HFFc6 (cell line): ENCODE results near the gene CTCFL. TPM values are rescaled to one million over a fixed set of nuclear protein-coding genes. Genes with fewer than 3 reads are reported as not detected.

ENCODE experiments used
- DNase-seq: peaks from one replicate; pipeline ENCODE4 v3.0.0-alpha.2; 2018
- H3K27ac Mint-ChIP-seq: 2 replicates; pipeline ENCODE4 v1.8.0; 2020; ENCODE audit warnings: mild to moderate bottlenecking, mixed read lengths
- H3K27me3 Mint-ChIP-seq: 2 replicates; pipeline ENCODE4 v1.8.0; 2021; ENCODE audit warnings: mild to moderate bottlenecking, moderate library complexity, mixed read lengths; ENCODE audit not compliant: insufficient read depth
- H3K36me3 Mint-ChIP-seq: 2 replicates; pipeline ENCODE4 v1.8.0; 2021; ENCODE audit warnings: low read depth, mixed read lengths
- H3K4me1 Mint-ChIP-seq: 2 replicates; pipeline ENCODE4 v1.8.0; 2020; ENCODE audit warnings: low read depth, mixed read lengths
- H3K4me3 Mint-ChIP-seq: 2 replicates; pipeline ENCODE4 v1.8.0; 2020; ENCODE audit warnings: mild to moderate bottlenecking, moderate library complexity, mixed read lengths
- H3K9me3 Mint-ChIP-seq: 2 replicates; pipeline ENCODE4 v1.8.0; 2020; ENCODE audit warnings: mild to moderate bottlenecking, mixed read lengths
- CTCF ChIP-seq: fragments of 200-600 bp; sonication (generic); IDR thresholded peaks from 2 replicates; pipeline ENCODE4 v1.5.0; 2021; ENCODE audit warnings: antibody characterized with exemption, mild to moderate bottlenecking
- total RNA-seq, 6 experiments: library from RNA; stranded (reverse); fragmentation: NEBNext Ultra II Directional; extraction: Animal tissue kit (Norgen Biotek cat#: 25700); gene quantifications; 2 replicates in 1 of 6; 3 replicates in 5 of 6; pipeline ENCODE4 v1.2.3, GENCODE V29; 2021

Gene CTCFL
- total RNA-seq, 6 experiments from 2014 or later = not detected

GRCh38 chr20:57561356-57562279, 36.7 kb upstream of the CTCFL start:
- Mint-ChIP-seq H3K4me3 (no peak overlapping the region), H3K4me1 (no peaks in the 10 kb centered on the region), H3K27me3 (peaks cover 40% of the 10 kb centered on the region), H3K9me3 (peaks cover 4% of the 10 kb centered on the region; the same call in 1 of the 2 replicates), H3K36me3 (no peaks in the 10 kb centered on the region), H3K27ac (no peak overlapping the region)
- DNase-seq = no peak
- no peak for TF ChIP-seq CTCF

- DNase-seq = no peak
- Mint-ChIP-seq H3K9me3 (peaks cover 4% of the 10 kb centered on the region; the same call in 1 of the 2 replicates), H3K36me3 (no peaks in the 10 kb centered on the region), H3K27ac (no peak within 1 kb of the TSS), H3K4me1 (no peaks in the 10 kb centered on the region), H3K27me3 (peaks cover 39% of the 10 kb centered on the region), H3K4me3 (no peak within 1 kb of the TSS)
- TF ChIP-seq CTCF = no peak
Observed at GRCh38 chr20:57560554-57561355, 35.8 kb upstream of the CTCFL start, which contains the start of gene PCK1. PCK1 (plus strand) TSS chr20:57561110; CDS start chr20:57561412, 302 bp downstream.

GRCh38 chr20:57559658-57560553, 35.0 kb upstream of the CTCFL start:
- H3K27ac Mint-ChIP-seq = no peak overlapping the region
- peaks cover 4% of the 10 kb centered on the region; the same call in 1 of the 2 replicates for H3K9me3 Mint-ChIP-seq
- H3K4me3 Mint-ChIP-seq = no peak overlapping the region
- H3K27me3 Mint-ChIP-seq = peaks cover 32% of the 10 kb centered on the region
- no peak for TF ChIP-seq CTCF
- DNase-seq = no peak
- no peaks in the 10 kb centered on the region for H3K36me3 Mint-ChIP-seq
- no peaks in the 10 kb centered on the region for H3K4me1 Mint-ChIP-seq

- no peak for DNase-seq
- Mint-ChIP-seq H3K4me3 (no peak overlapping the region), H3K4me1 (no peaks in the 10 kb centered on the region), H3K9me3 (peaks cover 4% of the 10 kb centered on the region; the same call in 1 of the 2 replicates), H3K27ac (no peak overlapping the region), H3K27me3 (peaks cover 35% of the 10 kb centered on the region), H3K36me3 (no peaks in the 10 kb centered on the region)
- TF ChIP-seq CTCF = no peak
Observed at GRCh38 chr20:57559289-57559634, 34.3 kb upstream of the CTCFL start.
